Measurements from ENCODE around the gene RNASEH2C. TPM values are rescaled to one million over a fixed set of nuclear protein-coding genes. Genes with fewer than 3 reads are reported as not detected.
"Not testable (repeated sequence)": the region's sequence is repeated elsewhere in the genome, so short reads cannot be mapped to it uniquely, and the experiment has no call there.

RNASEH2C gene
- polyA plus RNA-seq (2012; ENCODE audit: insufficient read depth, insufficient read length): 182 TPM

GRCh38 chr11:65720211-65720934, at the start of gene RNASEH2C:
RNASEH2C (minus strand) TSS chr11:65720798; CDS start chr11:65720758, 40 bp downstream.
- DNase-seq (ENCODE audit: low read depth, low spot score): peak; percentile 85
- peak within 1 kb of the TSS; percentile 86 for H3K4me3 ChIP-seq (ENCODE audit: low read length)

GRCh38 chr11:65767806-65768205, 47.2 kb upstream of the RNASEH2C start:
- DNase-seq (ENCODE audit: low read depth, low spot score); H3K4me3 ChIP-seq (ENCODE audit: low read length): not testable (repeated sequence)

DNA sequence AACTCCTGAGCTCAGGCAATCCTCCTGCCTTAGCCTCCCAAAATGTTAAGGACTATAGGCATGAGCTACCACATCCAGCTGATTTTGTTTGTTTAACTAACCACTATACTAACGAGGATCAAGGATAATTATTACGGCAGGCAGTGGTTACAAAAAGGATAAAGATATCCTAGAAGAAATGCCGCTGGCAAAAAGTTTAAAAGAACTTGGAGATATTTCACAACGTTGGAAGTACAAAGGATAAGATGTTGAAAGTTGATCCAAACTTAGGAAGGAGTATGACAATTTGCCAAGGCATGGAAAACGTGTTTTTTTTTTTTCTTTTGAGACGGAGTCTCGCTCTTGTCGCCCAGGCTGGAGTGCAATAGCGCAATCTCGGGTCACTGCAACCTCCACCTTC, 46.8 kb upstream of the RNASEH2C start:
- DNase-seq (ENCODE audit: low read depth, low spot score): no peak
- no peak overlapping the region for H3K4me3 ChIP-seq (ENCODE audit: low read length)

- H3K4me3 ChIP-seq (ENCODE audit: low read length): no peak overlapping the region
- DNase-seq (ENCODE audit: low read depth, low spot score): peak; percentile 89
Observed at GRCh38 chr11:65766535-65766934, 45.9 kb upstream of the RNASEH2C start.

DNA sequence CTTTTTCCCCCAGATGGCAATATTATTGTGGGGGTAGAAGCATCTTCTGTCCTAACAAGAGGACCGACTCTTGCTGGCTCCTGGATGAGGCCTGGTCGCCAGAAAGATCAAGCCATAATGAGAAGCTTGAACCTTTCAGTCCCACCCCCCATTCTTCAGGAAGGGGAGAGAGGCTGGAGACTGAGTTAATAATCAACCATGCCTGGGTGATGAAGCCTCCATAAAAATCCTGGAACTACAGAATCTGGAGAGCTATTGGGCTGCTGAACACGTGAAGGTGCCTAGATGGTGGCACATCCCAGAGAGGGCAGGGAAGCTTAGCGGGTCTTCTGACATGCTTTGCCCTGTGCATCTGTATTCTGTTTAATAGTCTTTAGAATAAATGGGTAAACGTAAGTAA, 43.8 kb upstream of the RNASEH2C start:
- DNase-seq (ENCODE audit: low read depth, low spot score): no peak

DNA sequence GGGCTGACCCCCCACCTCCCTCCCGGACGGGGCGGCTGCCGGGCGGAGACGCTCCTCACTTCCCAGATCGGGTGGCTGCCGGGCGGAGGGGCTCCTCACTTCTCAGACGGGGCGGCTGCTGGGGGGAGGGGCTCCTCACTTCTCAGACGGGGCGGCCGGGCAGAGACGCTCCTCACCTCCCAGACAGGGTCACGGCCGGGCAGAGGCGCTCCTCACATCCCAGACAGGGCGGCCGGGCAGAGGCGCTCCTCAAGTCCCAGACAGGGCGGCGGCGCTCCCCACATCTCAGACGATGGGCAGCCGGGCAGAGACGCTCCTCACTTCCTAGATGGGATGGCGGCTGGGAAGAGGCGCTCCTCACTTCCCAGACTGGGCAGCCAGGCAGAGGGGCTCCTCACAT, 42.2 kb upstream of the RNASEH2C start:
- DNase-seq (ENCODE audit: low read depth, low spot score); H3K4me3 ChIP-seq (ENCODE audit: low read length): not testable (repeated sequence)

More for the DNA sequence above, 43.8 kb upstream of the RNASEH2C start:
- no peak overlapping the region for H3K4me3 ChIP-seq (ENCODE audit: low read length)

GRCh38 chr11:65762169-65762568, 41.6 kb upstream of the RNASEH2C start:
- DNase-seq (ENCODE audit: low read depth, low spot score); H3K4me3 ChIP-seq (ENCODE audit: low read length): not testable (repeated sequence)

- DNase-seq (ENCODE audit: low read depth, low spot score): no peak
- no peak overlapping the region for H3K4me3 ChIP-seq (ENCODE audit: low read length)
Observed at GRCh38 chr11:65745049-65745448, 24.5 kb upstream of the RNASEH2C start.

GRCh38 chr11:65744699-65745042, 24.1 kb upstream of the RNASEH2C start:
- DNase-seq (ENCODE audit: low read depth, low spot score): no peak
- no peak overlapping the region for H3K4me3 ChIP-seq (ENCODE audit: low read length)

- H3K4me3 ChIP-seq (ENCODE audit: low read length): no peak overlapping the region
- DNase-seq (ENCODE audit: low read depth, low spot score): no peak
Observed at GRCh38 chr11:65744026-65744698, 23.6 kb upstream of the RNASEH2C start.

DNA sequence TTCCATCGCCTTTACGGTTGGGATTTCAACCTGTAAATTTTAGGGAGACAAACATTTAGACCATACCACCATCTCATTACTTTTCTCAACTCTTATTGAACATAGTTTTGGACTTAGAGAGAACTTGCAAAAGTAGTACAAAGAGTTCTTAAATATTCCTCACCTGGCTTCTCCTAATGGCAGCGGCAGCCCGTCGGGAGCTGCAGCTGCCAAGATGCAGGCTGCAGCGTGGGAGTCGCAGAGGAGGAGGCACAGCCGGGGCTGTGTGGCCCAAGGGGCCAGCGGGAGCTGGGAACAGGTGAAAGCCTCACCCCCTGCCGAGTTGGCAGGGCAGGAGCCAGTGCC, 23.1 kb upstream of the RNASEH2C start:
- DNase-seq (ENCODE audit: low read depth, low spot score): no peak

DNA sequence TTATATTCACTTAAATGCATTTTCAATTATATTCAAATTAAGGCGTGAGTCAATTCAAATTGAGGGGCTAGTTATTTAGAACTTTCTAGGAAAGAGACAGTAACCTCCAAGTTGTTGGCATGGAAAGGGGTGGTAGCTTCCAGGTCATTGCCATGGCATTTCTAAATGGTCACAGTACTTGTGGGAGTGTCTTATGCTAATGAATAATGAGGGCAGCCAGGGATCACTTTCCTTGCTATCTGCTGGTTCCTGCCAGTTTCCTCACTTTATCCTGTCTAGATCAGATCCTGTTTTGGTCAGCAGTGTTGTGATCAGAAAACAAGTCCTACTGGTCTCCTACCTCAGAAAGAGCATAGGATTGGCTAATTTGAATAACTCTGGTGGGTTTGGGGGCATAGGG, 21.8 kb upstream of the RNASEH2C start:
- H3K4me3 ChIP-seq (ENCODE audit: low read length): no peak overlapping the region
- no peak for DNase-seq (ENCODE audit: low read depth, low spot score)

More for the DNA sequence above, 23.1 kb upstream of the RNASEH2C start:
- H3K4me3 ChIP-seq (ENCODE audit: low read length): no peak overlapping the region

GRCh38 chr11:65741185-65741584, 20.6 kb upstream of the RNASEH2C start:
- no peak for DNase-seq (ENCODE audit: low read depth, low spot score)
- H3K4me3 ChIP-seq (ENCODE audit: low read length): no peak overlapping the region

DNA sequence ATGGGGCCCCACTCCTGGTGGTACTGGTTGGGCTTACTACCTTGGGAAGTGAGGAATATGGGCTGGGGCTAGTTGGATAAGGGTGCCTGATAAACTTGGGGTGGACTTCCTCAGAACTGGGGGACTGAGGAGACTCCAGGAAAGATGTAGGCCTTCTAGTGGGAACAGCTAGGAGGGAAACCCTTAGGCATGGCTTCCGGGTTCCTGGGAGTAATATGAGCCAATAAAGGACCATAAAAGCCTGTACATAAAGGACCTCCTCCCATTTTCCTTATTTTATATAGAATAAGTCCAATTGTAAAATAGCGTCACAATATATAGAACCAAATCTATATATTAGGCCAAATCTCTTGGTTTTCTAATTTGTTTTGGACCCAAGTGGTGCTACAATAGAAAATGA, 18.4 kb upstream of the RNASEH2C start:
- DNase-seq (ENCODE audit: low read depth, low spot score): no peak
- no peak overlapping the region for H3K4me3 ChIP-seq (ENCODE audit: low read length)

DNA sequence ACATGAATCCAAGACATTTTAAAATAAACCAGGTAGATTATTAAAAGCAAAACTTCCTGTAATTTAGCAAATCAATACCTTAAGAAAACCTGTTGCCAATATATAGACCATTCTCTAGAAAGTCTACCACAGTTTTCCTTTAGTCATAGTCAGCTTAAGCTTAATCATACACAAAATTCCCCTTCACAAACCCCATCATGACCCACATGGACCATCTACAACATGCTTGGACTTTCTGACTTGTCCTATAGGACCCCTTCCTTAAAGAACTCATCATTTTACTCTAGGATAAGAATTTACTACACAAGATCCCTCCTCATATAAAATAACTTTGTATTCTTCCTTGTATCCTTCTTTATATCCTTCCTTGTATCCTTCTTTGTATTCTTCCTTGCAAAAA, 16.2 kb upstream of the RNASEH2C start:
- DNase-seq (ENCODE audit: low read depth, low spot score): no peak
- no peak overlapping the region for H3K4me3 ChIP-seq (ENCODE audit: low read length)

- H3K4me3 ChIP-seq (ENCODE audit: low read length); DNase-seq (ENCODE audit: low read depth, low spot score): not testable (repeated sequence)
Observed at GRCh38 chr11:65735111-65735510, 14.5 kb upstream of the RNASEH2C start.

DNA sequence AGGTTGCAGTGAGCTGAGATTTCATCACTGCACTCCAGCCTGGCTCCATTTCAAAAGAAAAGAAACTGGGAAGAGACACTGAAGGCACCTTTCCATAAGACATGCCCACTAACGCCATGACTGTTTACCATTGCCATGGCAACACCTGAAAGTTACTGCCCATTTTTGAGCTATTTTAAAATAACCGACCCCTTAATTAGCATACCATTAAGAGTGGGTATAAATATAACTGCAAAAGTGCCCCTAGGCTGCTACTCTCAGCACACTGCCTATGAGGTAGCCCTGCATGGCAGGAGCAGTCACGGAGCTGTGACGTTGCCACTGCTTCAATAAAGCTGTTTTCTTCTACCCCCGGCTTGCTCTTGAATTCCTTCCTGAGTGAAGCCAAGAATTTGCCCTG, 9.9 kb upstream of the RNASEH2C start:
- no peak for DNase-seq (ENCODE audit: low read depth, low spot score)
- no peak overlapping the region for H3K4me3 ChIP-seq (ENCODE audit: low read length)

GRCh38 chr11:65727865-65728264, 7.3 kb upstream of the RNASEH2C start:
- no peak for DNase-seq (ENCODE audit: low read depth, low spot score)

DNA sequence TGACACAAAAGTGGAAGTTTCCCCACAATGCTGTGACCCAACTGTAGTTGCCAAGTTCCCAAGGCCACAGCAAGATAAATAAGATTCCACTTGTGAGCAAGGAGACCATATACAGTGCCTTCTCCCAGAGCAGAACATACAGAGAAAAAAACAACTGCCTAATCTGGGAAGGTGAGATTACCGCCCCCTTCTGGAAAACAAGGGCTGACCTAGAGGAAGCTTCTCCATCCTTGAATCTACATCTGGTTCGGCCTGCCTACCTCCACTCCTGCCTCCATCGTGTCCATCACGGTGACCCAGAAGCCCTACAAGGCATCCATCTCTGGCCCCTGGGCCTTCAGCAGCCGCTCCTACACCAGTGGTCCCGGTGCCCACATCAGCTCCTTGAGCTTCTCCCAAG, 6.1 kb upstream of the RNASEH2C start:
- no peak for DNase-seq (ENCODE audit: low read depth, low spot score)
- H3K4me3 ChIP-seq (ENCODE audit: low read length): no peak overlapping the region

More at GRCh38 chr11:65727865-65728264, 7.3 kb upstream of the RNASEH2C start:
- H3K4me3 ChIP-seq (ENCODE audit: low read length): no peak overlapping the region

GRCh38 chr11:65722261-65722660, 1.7 kb upstream of the RNASEH2C start:
- no peak overlapping the region for H3K4me3 ChIP-seq (ENCODE audit: low read length)
- no peak for DNase-seq (ENCODE audit: low read depth, low spot score)

- H3K4me3 ChIP-seq (ENCODE audit: low read length): peak overlapping the region; percentile 86
- DNase-seq (ENCODE audit: low read depth, low spot score): no peak
Observed at GRCh38 chr11:65719871-65720210, 757 bp downstream of the RNASEH2C start.
